Stimulated activated CD4-positive, alpha-beta T cell treated with anti-CD3 and anti-CD28 coated beads, TNF-alpha, amount 100 ng/mL, for 4 hours (primary cell): ENCODE results near the gene CLC.
"Not testable (repeated sequence)": the region's sequence is repeated elsewhere in the genome, so short reads cannot be mapped to it uniquely, and the experiment has no call there.

Source experiments
- DNase-seq, 3 experiments: peaks; one replicate each; pipeline ENCODE4 v3.0.0-alpha.2; 2020; ENCODE audit warnings: low read depth in 3 of 3

Gene CLC

DNA sequence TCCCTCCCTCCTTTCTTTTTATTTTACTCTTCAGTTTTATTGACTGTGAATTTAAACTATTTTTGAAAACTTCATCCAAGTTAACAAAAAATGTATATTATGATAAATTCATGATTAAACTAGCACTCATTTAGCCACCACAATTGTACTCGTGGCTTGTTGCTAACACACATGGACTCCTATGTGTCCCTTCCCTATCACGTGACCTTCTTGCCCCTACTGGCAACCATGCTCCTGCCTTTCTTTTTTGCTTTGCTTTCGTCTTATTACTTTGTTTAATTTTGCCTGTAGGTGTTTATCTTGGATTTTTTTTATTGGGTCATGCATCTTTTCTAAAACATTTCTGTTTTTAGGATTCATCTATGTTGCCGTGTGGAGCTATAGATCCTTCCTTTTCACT, 8.2 kb downstream of the CLC start:
- DNase-seq = no peak

DNA sequence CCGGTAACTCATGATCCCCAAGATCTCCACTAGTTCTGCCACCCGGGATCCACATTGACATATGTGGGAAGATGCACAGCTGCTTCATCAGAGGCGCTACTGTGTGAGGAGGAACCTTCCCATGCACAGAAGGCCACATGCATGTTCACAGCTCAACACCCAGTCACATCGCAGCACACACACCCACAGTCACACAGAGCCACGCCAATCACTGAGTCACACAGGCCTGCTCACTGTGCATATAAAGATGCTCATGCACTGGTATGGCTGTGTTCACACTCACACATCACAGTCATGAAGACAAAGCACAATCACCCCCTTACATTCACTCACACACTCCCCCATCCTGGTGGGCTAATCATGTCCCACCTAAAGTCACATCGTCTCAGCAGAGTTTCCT, 9.8 kb downstream of the CLC start:
- no peak for DNase-seq

DNA sequence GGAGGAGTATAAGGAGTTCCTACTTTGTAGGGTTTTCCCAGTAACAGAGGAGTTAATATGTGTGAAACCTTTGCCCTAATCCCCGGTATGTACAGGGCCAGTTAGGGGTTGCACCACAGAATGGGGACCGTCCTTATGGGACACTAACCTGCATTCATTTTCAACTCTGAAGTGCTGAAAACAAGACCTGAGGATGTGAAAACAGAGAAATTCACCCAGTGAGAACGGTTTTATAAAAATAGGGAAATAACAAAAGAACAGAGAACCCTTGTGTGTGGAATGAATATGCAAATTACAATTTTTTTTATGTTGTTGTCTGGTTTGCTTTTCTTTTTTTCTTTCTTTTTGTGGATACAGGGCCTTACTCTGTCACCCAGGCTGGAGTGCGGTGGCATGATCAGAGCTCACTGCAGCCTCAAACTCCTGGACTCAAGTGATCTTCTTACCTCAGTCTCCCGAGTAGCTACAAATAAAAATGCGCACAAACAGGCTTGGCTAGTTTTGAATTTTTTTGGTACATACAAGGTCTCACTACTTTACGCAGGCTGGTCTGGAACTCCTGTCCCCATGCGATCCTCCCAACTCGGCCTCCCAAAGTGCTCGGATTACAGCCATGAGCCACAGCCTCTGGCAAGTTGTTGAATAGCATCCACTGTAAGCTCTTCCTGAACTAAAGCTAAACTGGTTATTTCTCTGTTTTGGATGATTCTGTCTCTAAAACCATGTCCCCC, 10.6 kb downstream of the CLC start:
- no peak for DNase-seq

DNA sequence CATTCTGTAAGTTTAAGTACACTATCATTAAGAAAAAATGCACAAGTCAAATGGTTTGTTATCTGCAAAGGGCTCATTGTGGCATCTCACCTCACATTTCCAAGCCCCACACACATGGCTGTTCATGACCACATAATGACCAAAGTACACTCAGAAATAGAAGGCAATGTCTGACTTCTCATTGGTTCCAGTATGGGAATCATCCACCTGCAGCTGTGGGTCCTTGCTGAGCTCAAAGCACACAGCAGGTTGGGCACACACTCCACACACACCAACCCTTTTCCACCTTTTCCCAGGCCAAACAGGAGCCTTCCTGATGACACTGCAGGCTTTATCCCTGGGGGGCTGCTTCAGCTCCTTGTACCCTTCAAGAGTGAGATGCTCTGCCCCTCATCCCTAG, 11.8 kb downstream of the CLC start:
- no peak for DNase-seq

DNA sequence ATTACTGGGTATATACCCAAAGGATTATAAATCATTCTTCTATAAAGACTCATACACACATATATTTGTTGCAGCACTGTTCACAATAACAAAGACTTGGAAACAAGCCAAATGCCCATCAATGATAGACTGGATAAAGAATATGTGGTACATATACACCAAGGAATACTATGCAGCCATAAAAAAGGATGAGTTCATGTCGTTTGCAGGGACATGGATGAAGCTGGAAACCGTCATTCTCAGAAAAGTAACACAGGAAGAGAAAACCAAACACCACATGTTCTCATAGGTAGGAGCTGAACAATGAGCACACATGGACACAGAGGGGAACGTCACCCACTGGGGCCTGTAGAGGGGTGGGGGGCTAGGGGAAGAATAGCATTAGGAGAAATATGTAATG, 17.7 kb downstream of the CLC start:
- not testable (repeated sequence) for DNase-seq

DNA sequence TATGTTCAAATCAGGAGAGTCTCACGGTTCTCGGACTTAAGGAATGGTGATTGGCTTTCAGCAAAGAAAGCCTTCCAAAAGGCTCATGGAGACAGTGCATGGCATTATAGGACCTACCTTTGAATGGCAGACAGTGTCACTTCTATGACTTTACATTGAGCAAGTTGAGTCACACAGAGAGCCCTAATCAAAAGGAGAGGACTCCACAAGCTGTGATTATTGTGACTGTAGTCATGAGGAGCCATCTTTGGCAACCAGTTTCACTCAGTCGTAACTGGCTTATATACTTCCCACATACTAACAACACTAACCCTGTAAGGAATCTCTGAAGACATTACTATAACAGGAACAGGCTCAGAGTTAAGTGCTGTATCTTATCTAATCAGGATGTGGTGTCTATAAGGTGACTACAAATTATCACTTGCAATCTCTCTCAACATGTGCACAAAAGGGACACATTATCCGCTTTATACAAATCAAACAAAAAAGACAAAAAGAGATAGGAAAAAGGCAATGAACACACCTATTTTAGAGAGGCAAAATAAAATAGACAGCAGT, 27.4 kb downstream of the CLC start:
- DNase-seq = no peak

DNA sequence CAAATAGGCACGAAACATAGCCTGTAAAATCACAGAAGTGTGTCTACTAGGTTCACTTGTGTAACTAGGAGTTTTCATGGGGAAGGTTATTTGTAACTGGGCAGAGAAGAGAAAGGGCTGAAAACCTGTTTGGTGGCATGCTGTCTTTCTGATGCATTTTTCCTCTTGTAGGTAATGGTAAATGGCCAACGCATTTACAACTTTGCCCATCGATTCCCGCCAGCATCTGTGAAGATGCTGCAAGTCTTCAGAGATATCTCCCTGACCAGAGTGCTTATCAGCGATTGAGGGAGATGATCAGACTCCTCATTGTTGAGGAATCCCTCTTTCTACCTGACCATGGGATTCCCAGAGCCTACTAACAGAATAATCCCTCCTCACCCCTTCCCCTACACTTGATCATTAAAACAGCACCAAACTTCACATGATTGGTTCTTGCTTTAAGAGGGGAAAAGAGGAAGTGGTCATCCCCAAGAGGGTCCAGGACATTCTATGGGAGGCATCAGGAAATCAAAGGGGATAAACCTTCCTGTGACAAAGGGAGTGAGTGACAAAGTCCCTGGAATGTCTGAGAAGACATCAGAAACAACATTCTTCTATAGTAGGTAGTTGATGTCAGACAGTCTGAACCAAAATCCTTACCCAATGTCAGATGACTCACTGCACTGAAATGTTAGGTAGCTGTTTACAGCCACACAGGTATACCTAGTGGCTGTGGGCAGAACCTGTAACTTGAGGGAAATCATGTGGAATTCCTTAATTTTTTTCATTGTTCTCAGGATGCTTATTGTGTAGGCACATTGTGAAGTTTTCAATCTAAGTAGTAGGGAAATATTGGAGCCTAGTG, 28.6 kb downstream of the CLC start:
- DNase-seq = no peak

DNA sequence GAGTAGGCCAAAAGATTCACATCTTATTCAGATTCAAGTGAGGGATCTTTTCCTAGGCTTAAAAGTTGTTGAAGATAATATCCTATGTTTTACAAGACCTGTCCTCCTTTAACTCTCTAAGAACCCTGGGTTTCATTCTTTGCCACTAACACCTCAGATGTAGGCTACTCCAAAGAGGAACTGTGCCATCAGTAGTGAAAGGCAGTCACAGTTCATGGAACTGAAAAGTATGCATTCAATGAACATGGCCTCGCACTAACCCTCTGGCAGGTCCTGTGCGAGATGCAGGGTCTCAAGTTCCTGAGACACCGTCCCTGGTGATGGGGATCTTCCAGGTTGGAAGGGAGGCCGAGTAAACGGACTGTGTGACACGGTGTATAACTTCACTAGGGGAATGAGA, 29.2 kb downstream of the CLC start:
- no peak for DNase-seq

DNA sequence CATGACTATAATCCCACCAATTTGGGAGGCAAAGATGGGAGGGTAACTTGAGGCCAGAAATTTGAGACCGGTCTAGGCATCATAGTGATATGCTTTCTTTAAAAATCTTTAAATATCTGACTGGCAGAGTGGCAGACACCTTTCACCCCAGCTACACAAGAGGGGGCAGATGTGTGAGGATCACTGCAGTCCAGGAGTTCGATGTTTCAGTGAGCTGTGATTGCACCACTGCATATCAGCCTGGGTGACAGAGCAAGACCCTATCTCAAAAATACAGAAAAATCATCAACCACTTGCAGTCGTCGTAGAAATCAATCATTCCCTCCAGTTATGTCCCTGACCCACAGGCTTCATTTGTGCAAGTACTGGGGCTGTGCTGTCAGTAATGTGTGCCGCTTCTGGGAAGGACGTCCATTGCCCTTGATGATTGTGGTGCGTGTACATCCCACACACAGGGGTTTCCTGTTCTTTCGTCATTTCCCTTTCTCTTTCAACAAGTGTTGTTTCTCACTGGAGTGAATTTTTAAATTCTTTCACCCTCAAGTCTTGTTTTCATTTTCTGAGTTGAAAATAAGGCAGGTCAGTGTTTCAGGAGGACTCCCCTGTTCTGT, 32.1 kb downstream of the CLC start:
- DNase-seq = peak in 1 of 3 experiments; percentile 10

DNA sequence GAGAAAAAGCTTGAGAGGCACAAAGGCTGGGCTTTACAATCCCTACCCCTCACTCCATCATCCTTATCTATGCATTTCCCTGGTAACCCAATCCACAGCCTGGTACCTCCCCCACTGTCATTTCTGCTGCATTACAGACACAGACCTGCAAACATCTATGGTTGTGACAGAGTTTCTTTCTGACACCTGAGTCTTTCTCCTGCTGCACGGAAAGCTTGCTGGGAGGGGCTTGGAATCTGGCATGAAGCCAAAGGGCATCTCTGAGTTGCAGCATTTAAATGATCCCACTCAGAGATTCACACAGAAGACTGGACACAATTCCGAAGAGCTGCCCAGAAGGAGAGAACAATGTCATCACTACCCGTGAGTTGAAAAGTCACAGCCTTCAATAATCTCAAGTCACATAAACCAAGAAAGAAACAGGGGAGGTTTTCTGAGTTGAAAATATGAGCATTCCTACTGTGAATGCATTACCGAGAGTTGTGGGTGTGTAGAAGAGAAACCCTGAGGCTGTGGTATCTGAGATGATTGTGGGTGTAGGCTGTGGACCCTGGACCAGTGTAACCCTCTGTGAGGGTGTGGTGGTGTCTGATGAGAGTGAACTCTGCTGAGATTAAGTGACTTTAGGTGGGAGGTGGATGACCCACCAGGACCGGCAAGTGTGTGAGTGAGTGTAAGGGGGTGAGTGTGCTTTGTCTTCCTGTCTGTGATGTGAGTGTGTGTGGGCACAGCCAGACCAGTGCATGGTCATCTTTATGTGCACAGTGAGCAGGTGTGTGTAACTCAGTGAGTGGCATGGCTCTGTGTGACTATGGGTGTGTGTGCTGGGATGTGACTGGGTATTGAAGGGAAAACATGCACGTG, 33.4 kb downstream of the CLC start, which contains the start of gene LGALS14:
LGALS14 (plus strand) TSS at position 301 of the 864 bp plus-strand sequence; CDS start at position 349, 48 bp downstream.
- no peak for DNase-seq

DNA sequence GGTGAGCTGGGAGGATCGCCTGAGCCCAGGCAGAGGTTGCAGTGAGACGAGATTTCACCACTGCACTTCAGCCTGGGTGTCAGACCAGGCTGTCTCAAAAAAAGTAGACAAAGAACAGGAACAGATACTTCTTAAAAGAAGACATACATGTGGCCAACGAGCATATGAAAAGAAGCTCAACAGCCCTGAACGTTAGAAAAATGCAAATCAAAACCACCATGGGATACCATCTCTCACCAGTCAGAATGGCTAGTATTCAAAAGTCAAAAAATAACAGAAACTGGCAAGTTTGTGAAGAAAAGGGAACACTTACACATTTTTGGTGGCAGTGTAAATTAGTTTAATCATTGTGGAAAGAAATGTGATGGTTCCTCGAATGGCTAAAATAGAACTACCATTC, 36.5 kb downstream of the CLC start:
- no peak for DNase-seq

DNA sequence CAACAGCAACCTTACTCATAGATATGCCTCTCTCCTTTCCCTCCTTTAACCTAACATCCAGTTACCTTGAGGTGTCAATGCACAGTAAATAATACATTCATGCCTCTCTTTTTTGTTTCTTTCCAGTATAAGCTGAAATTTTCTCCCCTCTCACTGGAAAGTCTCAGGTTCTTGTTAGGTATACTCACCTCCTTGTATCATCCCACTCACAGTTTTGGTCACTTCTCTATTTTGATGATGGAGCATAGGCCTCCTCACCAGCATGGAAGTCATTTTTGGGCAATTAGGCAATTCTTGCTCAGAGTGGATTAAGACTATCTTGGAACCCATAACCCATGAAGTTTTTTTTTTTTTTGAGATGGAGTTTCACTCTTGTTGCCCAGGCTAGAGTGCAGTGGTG, 39.3 kb downstream of the CLC start:
- DNase-seq = no peak

DNA sequence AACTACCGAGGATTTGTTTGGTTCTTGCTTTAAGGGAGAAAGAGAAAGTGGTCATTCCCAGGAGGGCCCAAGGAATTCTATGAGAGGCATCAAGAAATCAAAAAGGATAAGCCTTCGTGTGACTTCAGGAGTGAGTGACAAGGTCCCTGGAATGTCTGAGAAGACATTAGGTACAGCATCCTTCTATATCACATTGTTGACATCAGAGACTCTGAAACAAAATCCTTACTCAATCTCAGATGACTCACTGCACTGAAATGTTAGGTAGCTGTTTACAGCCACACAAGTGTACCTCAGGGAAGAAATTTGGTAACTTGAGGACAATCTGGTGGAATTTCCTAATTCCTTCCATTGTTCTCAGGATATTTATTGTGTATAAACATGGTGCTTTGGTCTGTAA, 41.4 kb downstream of the CLC start:
- no peak for DNase-seq

DNA sequence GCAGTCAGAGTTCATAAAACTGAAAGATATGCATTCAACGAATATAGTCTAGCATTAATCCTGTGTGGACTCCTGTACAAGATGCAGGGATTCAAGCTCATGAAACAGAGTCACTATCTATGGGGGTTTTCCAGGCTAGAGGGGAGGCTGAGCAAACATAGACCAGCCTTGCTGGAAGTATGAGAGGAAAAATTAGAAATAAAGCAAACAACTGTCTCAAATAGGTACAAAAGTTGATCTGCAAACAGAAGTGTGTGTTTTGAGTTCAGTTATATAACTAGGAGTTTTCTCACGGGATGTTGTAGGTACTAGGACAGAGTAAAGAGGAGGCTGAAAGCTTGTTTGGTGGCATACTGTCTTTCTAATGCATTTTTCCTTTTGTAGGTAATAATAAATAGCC, 42.1 kb downstream of the CLC start:
- no peak for DNase-seq

DNA sequence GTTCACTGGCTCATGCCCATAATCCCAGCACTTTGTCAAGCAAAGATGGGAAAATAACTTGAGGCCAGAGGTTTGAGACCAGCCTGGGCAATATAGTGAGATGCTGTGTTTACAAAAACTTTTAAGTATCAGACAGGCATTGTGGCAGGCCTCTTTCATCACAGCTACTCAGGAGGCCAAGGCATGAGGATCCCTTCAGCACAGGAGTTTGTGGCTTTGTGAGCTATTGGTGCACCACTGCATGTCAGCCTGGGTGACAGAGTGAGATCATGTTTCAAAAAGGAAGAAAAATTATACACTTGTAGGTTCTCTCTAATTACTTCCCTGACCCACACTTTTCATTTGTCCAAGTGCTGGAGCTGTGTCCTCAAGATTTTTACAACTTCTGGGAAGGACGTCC, 45.0 kb downstream of the CLC start:
- no peak for DNase-seq

DNA sequence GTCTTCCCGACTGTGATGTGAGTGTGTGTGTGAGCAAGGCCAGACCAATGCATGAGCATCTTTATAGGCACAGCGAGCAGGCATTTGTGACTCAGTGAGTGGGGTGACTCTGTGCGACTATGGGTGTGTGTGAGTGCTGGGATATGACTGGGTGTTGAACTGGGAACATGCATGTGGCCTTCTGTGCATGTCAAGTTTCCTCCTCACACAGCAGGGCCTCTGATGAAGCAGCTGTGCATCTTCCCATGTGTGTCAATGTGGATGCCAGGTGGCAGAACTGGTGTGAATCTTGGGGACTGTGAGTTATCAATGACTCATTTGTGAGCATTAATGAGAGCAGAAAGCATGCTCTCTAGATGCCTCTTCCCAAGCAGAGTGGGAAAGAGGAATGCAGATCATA, 45.7 kb downstream of the CLC start:
- no peak for DNase-seq

DNA sequence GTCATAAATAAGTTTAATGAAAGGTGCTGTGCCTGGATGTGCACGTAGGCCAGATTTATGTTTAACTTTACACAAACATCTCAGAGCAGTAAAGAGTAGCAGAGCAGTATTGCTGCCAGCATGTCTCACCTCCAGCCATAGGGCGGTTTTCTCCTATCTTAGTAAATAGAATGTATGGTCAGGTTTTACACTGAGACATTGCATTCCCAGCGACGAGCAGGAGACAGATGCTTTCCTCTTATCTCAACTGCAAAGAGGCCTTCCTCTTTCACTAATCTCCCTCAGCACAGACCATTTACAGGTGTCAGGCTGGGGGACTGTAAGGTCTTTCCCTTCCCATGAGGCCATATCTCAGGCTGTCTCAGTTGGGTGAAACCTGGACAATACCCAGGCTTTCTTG, 49.2 kb downstream of the CLC start:
- not testable (repeated sequence) for DNase-seq

DNA sequence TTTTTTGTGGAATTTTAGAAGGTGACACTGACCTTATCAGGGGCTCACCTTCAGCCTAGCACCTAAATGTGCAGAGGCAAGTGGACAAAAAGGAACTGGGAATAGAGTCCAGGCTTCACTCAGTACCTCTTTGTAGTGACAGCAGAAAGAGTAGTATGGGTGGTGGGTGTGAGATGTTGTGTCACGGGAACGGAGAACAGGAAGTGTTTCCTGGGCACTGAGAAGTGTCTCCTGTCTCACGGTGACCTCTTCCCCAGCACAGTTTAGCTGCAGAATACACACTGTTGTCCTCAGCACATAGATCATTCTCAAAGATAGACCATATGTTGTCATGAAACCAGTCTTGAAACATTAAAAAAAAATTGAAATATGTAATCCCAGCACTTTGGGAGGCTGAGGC, 51.1 kb downstream of the CLC start:
- DNase-seq = no peak

DNA sequence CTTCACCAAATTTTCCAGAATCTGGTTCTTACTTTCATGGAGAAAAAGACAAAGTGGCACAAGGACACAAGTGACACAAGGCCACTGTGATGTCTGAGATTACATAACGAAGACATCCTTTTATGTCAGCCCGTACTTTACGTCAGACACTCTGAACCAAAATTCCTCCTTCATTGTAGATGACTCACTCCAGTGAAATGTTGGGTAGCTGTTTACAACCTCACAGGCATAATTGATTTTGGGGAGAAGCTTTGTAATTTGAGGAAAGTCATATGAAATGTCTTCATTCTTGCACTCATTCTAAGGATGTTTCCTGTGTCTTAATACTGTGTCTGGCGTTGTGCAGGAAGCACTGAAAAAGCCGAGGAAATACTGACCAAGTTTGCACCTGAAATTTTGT, 53.6 kb downstream of the CLC start:
- DNase-seq = no peak

DNA sequence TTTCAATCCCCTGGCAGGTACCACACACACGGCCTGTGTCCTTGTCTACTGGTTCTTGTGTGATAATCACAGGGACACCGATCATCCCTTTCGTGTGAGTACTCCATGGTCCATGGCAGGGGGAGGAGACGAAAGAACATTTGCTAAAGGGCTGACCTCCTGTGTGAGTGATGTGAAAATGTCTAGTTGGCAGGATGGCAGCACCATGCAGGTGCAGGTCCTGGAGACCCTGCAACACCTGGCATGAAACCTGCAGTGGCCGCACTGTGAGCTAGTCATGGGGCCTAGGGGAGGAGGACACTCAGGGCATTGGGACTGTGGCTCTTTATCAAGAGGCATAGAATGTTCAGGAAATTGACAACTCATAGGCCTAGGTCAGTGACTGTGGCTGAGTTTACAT, 56.4 kb downstream of the CLC start:
- DNase-seq = no peak
